LNCaP clone FGC (cell line): ENCODE results near the gene GAB2.

Experiments
- DNase-seq: peaks from one replicate; pipeline ENCODE4 v3.0.0-alpha.2; 2011; ENCODE audit warnings: low read depth
- H3K4me3 ChIP-seq: 2 replicates; pipeline ENCODE4 v1.5.1; 2011; ENCODE audit warnings: mild to moderate bottlenecking, low read depth, low read length, control low read depth
- TF ChIP-seq, protein P1 (sequence below): IDR thresholded peaks from 2 replicates; pipeline ENCODE4 v1.5.1; 2012; ENCODE audit warnings: mild to moderate bottlenecking; ENCODE audit not compliant: control insufficient read depth, insufficient read depth; ENCODE audit errors: extremely low read depth

Gene GAB2

DNA sequence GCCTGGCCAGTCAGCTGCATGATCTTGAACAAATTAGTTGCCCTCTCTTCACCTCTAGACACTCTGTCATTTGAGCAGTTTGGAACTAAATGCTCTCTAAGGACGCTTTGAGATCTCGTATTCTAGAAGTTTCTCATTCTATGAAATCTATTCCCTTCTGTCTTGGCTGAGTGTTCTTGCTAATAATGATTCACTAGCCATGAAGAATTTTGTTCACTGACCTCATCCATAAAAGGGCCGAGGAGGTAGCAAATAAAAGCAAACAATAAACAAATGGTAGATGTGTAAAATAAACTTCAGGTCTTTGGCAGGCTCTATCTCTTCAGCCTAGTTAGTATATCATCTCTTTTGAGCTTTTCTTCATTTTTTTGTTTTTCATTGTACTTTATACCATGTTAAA lies 152.3 kb downstream of the GAB2 start:
- TF ChIP-seq, protein P1, sequence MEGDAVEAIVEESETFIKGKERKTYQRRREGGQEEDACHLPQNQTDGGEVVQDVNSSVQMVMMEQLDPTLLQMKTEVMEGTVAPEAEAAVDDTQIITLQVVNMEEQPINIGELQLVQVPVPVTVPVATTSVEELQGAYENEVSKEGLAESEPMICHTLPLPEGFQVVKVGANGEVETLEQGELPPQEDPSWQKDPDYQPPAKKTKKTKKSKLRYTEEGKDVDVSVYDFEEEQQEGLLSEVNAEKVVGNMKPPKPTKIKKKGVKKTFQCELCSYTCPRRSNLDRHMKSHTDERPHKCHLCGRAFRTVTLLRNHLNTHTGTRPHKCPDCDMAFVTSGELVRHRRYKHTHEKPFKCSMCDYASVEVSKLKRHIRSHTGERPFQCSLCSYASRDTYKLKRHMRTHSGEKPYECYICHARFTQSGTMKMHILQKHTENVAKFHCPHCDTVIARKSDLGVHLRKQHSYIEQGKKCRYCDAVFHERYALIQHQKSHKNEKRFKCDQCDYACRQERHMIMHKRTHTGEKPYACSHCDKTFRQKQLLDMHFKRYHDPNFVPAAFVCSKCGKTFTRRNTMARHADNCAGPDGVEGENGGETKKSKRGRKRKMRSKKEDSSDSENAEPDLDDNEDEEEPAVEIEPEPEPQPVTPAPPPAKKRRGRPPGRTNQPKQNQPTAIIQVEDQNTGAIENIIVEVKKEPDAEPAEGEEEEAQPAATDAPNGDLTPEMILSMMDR: no peak
- peak; percentile 37 for DNase-seq

DNA sequence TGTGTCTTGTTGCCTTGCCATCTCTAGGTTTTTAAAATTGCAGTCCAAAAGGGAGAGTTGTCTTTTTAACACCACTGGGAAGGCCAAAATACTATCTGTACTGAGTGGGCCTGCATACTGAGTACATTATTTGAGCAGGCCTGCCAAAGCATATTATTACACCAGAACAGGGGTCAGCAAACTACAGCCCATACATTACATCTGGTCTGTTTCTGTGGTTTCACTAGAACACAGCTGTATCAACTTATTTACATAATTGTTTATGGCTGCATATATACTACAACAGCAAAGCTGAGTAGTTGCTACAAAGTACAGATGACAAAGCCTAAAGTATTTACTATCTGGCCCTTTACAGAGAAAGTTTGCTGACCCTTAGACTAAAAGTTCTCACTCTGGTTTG lies 154.9 kb downstream of the GAB2 start:
- TF ChIP-seq, protein P1: no peak
- no peak for DNase-seq
- no peak overlapping the region for H3K4me3 ChIP-seq

More for the DNA sequence above, 152.3 kb downstream of the GAB2 start:
- H3K4me3 ChIP-seq: no peak overlapping the region

DNA sequence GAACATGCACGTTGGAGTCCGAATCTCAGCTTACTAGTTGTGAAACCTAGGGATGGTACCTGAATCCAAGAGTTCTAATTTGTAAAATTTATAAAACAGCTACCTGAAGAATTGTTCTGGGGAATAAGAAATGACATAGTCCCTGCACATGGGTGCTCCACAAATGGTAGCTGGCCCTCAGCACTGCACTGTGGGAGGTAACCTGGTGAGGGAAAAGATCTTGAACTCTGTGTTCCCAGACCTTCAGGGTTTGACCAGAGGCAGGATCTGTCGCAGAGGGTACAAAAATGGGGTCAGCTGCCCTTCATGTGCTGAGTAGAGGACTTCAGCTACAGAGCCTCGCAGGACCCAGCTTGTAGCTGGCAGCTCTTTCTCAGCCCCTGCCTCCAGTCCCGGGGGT lies 155.4 kb downstream of the GAB2 start:
- DNase-seq: no peak
- TF ChIP-seq, protein P1: no peak
- no peak overlapping the region for H3K4me3 ChIP-seq

DNA sequence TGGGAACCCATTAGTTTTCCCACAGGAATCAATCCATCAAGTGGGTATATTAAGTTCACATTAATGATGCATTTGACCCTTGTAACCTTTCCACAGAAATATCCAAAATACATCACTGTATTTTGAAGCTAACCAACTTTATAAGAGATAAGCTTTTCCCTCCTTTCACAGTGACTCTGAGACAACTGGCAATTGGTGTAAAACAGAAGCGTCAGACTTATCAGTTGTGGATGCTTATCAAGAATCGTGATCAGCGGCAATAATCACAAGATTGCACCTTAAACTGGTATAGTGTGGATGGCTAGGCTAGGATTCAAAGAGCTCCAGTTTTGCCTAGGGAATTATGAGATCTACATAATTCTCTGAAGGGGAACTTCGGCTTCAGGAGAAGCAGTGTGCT lies 155.8 kb downstream of the GAB2 start:
- no peak overlapping the region for H3K4me3 ChIP-seq

DNA sequence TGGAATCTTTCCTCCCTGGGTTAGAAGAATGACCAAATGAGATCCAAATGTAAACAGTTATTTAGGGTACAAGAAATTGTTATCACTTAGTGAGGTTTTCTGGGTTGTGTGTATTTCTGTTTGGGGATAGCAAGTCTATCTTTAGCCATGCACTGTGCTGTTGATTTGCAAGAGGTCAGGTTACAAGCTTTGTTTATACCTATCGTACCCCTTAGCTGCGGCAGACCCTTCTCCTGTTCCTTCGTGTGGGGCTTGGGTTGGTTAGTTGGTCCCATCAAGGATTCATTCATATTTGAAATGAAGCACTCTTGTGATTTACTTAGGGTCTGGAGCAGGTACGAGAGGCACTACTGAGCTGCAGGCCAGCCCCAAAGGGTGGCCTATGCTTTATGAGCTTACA lies 156.3 kb downstream of the GAB2 start:
- H3K4me3 ChIP-seq: no peak overlapping the region
- no peak for DNase-seq
- TF ChIP-seq, protein P1: no peak

More for the DNA sequence above, 155.8 kb downstream of the GAB2 start:
- DNase-seq: no peak
- TF ChIP-seq, protein P1: no peak

DNA sequence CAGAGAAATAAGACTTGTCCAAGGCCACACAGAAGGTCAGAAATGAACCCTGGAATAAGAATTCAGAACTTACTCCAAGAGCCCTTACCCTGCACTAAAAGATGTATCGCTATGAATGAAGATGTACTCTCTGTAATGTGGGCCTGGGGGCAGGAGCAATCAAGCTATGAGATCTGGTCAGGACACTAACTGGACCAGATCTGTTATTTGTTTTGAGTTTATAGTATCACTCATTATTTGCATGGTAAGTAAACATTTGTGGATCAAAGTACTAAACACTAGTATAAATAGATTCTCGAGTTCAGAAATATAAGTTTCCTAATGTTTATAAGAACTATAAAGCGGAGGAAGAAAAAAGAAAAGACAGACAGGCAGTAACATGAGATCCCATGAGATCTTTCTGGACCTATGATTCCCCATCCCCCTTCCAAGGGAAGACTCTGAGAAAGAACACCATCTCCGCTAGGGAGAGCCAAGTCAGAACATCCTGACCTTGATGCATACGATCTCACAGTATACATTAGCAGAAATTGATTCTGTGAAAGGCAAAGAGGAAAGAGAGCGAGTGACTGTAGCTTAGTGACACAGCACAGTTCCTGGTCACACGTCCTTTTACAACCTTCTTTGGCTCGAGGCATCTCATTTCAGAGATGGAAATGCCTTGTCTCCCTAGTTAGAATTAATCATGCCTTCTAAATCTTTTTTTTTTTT lies 157.7 kb downstream of the GAB2 start:
- TF ChIP-seq, protein P1: no peak
- peak; percentile 47 for DNase-seq
- H3K4me3 ChIP-seq: no peak overlapping the region

DNA sequence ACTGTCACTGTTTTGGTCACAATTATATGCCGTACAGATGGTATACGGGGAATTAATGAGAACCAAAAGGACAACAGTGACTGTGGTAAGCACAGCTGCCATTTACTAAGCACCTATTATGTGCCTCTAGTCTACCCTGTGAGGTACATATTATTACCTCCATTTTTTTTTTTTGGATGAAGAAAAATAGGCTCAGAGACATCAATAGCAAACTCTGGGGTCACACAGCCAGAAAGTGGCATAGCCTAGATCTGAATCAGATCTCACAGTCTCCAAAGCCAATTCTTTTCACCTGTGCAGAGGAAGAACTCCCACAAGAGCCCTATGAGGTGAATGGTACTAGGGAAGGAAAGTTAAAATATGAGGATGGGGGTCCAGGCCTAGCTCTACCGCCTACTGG lies 160.0 kb downstream of the GAB2 start:
- no peak overlapping the region for H3K4me3 ChIP-seq
- TF ChIP-seq, protein P1: no peak
- no peak for DNase-seq
